ENCODE measurements around the gene AIPL1.

AIPL1 gene

DNA sequence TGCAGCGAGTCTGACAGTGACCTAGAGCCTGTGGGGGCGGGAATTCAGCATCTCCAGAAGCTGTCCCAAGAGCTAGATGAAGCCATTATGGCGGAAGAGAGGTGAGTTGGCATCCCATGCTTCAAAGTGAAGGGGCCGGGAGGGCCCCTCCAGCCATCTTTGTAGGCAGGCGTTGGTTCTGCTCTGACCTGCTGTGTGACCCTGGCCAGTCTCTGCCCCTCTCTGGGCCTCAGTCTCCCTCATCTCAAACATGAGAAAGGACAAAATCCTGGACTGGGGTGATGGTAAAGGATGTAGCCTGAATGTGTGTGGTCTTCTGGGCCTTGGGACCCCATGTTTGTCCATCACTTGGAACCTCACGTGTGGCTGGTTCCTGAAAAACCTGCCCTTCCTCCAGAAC is 14.4 kb upstream of the AIPL1 start:
- no peak for DNase-seq (ENCODE audit: low read depth)

DNA sequence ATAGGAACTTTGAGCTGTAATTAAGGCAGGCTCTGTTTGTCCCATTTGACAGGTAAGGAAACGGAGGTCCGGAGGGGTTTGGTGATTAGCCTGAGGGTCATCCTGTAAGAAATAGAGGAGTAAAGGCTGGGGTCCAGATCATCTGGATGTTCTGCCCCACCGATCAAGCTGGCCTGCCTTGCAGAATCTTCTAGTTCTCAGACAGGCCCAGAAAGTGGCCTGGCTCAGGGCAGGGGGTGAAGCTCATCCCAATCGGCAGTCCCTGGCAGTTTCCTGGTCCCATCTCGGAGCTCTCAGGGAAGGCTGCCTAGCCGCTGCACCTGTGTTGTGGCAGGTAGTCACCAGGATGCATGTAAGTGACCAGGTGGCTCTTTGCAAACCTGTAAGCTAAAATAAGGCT is 13.6 kb upstream of the AIPL1 start:
- DNase-seq (ENCODE audit: low read depth) = no peak

DNA sequence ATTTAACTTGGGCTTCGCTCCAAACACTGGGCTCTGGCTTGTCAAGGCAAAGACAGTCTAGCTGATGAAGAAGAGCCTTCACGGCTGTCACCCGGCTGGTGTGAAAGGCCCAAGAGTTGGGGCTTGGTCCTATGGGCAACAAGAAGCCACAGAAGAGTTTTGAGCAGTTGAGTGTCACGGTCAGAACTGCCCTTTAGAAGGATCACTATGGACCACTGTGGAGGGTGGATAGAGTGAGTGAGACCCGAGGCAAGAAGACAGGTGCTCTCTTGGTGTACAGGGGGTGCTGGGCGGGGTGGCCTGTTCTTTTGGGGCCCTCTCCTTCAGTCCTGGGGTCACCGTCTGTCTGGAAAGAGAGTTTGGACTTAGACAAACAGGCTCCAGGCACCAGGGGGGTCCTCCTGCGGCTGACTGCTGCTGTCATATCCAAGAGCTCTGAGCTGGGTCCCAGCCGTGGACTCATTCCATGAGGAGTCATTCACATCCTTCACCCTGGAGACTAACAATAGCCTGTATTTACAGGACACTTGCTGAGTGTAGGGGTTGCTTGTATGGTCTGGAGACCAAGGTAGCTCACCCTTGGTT is 11.7 kb upstream of the AIPL1 start:
- no peak for DNase-seq (ENCODE audit: low read depth)

DNA sequence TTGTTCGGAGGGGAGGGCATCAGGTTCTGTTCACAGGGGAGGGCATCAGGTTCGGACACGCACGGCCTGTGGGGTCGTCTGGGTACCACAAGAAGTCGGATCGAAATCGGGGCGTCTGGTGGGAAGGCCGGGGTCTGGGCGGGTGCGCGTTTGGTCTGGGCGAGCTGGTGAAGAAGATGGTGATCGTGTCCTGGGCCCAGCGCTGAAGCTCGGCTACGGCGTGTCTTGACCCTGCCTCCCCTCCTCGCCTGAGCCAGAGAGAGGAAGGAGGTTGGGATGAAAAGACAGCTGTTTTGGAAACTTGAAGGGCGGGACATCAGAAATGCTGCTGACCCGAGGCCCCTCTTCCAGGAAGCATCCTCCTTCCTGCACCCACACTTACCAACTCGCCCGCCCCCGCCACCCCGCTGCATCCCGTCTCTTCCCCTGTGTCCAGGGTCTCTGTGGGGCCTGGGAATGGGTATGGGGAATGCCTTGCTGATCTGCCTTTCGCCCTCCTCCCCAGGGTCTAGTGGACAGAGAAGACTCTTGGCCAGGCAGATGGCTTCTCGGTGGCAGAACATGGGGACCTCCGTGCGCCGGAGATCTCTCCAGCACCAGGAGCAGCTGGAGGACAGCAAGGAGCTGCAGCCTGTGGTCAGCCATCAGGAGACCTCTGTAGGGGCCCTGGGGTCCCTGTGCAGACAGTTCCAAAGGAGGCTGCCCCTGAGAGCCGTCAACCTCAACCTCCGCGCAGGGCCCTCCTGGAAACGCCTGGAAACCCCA is 9.8 kb upstream of the AIPL1 start:
- DNase-seq (ENCODE audit: low read depth) = no peak

DNA sequence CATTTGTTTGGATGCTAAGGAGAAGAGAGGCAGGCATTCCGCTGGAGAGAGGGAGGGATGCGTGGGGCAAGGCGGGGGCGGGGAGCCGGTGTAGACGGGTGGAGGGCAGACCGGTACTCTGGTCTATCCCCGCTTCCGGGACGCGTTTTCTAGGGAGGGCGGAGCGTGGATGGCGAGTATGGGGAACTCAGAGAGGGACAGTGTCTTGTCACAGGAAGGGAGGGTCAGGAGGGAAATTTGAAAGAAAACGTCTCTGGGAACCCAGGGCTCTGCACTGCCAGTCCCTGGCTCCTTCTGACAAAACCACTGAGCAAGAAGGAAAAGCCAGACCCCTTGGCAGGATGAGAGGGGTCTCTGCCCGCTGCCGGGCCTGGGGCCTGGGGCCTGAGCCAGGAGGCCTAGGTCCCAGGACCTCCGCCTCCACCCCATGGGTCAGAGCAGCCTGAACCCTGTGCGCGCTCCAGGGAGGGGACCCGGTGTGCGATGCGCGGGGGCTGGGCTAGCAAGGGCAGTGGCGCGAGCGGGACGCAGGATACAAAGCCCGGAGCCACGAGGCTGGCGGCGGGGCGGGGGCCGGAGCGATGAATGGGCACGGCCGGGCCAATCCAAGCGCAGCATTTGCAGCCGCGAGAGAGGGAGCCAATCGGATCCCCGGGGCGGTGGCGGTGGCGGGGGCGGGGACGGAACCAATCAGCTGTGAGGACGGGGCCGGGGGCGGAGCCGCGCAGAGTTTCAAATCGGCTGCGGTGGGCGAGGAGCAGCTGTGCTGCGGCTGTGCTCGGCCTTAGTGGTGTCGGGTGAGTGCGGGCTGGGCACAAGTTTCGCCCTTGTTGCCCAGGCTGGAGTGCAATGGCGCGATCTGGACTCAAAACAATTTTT is 9.0 kb upstream of the AIPL1 start, which contains the start of gene PIMREG:
Gene PIMREG, plus strand, starts transcription at position 764 of the 879 bp plus-strand sequence. CDS start 656 bp downstream, outside the sequence.
- DNase-seq (ENCODE audit: low read depth) = peak; percentile 91

DNA sequence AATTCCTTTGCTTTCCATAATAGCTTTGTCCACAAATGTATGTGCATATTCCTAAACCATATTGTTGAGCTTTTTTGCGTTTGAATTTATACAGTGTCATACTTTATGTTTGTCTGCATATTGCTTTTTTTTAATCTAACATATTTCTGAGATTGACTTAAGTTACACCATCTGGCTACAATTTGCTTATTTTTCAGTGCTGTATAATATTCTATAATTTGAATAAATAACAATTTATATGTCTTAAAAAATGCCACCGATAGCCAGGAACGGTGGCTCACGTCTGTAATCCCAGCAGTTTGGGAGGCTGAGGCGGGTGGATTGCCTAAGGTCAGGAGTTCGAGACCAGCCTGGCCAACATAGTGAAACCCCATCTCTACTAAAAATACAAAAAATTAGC is 7.9 kb upstream of the AIPL1 start:
- DNase-seq (ENCODE audit: low read depth) = no peak

DNA sequence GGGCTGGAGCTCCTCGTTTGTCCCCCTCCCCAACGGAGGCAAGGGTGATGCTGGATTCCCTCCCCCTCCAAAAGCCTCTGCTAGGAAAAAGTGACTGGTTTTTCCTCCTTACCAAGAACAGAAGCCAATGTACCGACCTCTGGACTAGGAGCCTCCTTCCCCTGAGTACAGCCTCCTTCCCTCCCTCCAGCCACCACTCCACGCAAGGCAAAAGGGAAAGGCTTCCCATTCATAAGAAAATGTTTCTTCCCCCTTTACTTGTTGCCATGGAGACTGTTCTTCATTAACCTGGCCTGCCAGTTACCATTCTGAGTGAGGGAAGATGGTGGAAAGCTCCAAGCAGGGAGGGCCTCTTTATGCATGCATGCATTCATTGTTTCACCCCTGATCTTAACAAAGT is 5.0 kb upstream of the AIPL1 start:
- no peak for DNase-seq (ENCODE audit: low read depth)

DNA sequence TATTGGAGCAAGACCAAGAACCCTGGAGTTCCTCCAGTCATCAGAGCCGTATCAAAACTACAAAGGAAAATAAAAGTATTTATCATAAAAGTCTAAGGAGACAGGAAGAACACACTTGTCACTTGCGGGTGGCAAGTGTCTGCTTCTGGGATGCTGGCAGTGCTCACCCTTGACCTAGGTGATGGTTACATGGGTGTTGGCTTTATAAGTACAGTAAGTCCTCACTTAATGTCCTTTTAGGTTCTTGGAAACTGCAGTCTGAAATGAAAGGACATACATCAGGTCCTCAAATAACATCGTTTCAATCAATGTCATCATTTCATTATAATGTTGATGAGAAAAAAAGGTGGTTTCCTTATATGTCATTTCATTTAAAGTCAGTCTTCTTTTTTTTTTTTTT is 3.0 kb upstream of the AIPL1 start:
- no peak for DNase-seq (ENCODE audit: low read depth)

DNA sequence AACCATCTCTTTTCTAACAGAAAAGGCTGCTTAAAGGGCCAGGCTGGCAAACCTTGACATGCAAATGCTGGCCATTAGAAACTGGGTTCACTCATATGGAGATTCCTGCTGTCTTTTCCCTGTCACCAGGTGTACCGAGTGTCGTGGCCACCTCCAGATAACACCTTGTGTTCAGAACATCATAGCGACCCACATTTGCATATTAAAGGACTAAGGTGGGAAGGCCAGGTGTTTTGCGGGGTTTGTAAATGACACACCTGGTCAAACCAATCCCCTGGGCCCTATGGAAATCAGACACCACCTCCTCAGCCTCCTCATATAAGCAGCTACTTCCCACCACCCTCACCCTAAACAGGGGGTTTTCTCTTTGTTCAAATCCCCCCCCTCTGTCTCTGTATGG is 2.5 kb upstream of the AIPL1 start:
- no peak for DNase-seq (ENCODE audit: low read depth)

DNA sequence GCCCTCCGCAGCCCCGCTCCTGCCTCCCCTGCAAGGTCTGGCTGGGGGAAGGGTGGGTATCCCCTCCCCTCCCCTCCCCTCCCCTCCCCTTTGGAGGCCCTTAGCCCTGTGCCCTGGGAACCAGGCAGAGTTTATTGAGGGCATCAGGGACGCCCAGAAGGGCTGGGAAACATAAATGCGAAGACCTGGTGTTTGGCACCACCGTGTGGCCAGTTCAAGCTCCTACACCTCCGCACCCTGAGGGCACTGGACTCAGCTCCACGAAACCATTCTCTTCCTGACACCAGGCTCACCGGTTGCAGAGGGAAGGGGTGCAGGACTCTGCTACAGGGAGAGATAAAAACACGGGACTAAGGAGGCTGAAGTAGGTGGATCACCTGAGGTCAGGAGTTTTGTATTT is 1.0 kb upstream of the AIPL1 start:
- peak; percentile 30 for DNase-seq (ENCODE audit: low read depth)

DNA sequence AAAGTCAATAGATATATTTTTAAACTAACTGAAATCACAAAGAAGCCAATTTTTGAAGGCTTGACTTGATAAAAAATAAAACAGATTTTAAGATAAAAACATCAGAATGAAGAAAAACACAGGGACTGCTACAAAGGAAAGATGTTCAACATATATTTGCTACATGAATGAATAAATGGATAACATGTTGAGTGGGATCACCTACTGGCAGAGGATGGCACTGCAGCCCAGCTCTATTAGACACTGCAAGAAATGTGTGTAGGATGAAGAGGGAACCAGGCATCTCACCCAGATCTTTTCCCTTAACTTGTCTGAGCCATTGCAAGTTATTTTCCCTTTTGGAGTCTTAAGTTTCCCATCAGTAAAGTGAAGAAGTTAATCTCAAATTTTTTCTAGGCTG is 4.2 kb downstream of the AIPL1 start:
- DNase-seq (ENCODE audit: low read depth) = no peak

DNA sequence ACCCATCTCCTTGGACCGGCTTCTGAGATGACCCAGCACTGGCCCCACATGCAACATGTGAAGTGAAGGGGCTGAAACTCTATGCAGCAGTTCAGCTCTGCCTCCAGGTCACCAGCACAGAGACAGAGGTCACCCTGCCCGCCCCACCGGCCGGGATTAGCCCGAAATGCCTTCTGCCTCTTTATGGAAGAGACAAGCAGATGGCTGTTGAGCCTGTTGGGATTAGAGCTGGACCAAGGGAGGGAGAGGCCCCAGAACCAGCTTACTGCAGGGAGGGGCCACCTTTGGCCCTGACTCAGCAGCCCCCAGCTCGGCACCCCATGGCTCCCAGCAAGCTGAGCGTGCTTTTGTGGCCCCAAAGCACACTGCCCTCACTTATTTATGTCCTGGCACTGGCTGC is 5.7 kb downstream of the AIPL1 start:
- no peak for DNase-seq (ENCODE audit: low read depth)

DNA sequence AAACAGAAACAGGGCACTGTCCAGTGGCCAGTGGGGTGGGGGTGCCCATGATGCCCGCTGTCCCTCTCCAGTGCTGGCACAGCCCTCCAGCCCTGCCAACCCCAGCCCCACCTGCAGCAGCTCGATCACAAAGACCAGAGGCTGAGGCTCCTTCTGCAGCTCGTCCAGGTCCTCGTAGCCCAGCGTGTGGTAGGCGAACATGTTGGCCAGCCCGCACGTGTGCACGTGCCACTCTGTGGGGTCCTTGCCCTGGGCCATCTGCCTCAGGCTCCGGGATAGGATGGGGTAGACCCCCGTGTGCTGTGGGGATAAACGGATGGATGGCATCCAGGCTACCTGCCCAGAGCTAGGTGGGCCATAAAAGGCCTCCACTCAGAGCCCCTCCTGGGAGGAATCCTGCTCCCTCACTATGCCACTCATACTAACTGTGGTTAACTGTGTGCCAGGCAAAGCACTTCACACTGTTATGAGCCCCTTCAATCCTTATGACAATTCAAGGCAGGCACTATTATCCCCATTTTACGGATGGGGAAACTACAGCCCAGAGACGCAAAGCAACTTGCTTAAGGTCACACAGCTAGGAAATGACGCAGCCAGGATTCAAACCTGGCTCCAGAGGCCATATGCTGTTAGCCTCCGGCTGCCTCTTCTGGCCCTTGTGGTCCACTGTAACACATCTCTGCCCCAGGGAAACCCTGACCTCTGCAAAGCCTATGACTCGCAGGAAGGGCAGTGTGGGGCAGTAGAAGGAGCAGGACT is 6.5 kb downstream of the AIPL1 start:
- DNase-seq (ENCODE audit: low read depth) = no peak

DNA sequence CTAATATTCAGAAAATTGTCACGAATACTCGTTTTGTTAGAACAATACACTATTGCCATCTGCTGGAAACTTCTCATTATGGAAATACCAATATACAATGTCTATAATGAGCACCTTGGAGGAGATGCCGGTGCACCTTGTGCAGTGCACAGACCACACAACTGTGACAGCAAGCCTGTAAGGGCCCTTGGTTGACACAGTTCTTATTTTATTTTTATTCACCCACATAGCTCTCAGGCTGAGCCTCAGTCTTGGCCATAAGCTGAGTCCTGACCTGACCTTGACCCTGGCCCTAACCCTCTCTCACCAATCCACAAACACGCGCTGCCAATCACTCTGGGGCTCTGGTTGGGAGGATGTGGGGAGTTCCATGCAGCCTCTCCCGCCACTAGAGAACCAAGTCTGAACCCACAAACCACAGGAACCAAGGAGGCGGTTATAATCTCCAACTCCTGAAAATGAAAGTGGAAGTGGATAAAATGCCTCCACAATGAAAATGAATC is 7.6 kb downstream of the AIPL1 start:
- no peak for DNase-seq (ENCODE audit: low read depth)

DNA sequence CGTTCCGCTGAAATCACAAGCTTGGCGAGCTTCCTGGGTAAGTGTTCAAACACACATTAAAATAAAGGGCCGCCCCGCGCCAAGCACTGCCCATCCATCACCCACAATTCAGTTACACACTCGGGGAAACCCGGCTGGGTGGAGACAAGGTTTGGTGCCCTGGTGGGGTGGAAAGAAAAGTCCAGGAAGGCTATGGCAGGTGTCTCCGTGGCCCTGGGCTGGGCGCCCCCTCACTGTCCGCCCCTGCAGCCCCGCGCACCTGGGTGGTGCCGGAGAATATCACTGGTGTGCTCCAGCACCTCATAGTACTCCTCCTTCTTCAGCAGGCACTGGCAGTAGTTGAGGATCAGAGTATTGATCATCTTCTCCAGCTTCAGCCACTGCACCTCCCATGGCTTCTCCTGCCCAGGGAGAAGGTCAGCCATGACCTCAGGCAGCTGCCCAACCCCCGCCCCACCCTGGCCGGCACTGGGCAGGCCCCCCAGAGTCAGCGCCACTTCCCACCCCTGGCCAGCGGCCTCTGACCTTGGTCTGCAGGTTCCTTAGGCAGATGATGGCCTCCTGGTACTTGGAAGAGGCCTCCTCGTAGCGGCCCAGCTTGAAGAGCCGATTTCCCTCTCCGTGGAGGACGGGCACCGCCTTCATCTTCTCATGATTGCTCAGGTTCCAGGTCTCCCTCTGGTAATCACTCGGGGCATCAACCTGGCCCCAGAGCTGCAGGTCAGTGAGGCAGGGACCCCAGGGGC is 8.4 kb downstream of the AIPL1 start:
- no peak for DNase-seq (ENCODE audit: low read depth)

DNA sequence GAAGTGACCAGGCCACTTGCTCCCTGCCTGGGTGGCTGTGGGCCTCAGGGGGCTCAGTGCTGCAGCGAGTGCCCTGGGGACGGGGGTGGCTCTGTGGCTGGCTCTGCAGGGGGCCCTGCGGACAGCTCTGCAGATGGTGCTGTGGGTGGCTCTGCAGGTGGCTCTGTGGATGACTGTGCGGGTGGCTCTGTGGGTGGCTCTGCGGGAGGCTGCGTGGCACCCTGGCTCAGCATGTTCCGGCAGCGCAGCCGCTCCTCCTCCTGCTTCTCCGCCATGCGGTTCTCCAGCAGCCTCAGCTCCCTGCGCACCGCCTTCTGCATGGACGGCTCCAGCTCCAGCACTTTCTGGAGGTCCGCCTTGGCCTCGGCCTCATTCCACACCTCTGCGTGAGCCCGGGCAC is 9.5 kb downstream of the AIPL1 start:
- no peak for DNase-seq (ENCODE audit: low read depth)

DNA sequence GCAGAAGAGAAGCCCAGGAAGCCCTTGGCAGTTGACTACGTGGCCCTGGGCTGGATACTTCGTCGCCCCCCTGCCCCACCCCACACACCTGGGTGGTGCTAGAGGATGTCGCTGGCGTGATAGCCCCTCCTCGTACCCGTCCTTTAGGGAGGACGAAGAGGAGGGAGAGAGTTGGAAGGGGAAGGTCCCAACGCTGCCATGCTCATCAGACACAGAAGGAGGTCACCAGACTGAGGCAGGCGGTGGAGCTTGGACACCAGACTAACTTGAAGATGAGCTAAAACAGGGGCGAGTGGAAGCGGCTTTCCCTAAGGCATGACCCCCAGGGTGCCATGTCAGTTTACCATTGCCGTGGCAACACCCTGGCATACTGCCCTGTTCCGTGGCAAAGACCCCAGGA is 11.0 kb downstream of the AIPL1 start:
- no peak for DNase-seq (ENCODE audit: low read depth)

DNA sequence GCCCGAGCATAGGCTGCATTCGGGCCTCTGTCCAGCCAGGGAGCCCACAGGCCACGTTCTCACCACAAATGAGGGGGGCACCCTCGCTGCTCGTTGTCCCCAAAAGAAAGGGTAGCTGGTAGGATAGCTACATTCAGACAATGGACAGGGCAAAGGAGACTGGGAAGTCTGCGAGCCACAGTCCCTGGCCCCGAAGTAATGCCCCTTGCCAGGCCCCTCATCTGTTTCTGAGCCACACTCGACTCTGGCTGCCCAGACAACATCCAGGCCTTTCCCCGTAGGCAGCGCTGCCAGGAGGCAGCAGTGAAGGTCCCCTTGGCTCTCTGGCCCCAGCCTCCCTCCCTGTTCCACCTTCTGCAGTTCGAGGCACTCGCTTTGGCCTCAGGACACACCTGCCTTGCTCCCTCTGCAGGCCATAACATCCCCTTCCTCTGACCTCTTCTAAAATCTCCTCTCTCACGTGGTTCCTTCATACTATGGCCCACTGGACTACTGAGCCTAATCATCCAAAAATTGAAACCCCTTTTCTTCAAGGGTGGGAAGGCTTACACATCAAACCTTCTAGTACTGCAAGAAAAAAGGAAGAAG is 12.2 kb downstream of the AIPL1 start:
- DNase-seq (ENCODE audit: low read depth) = no peak

DNA sequence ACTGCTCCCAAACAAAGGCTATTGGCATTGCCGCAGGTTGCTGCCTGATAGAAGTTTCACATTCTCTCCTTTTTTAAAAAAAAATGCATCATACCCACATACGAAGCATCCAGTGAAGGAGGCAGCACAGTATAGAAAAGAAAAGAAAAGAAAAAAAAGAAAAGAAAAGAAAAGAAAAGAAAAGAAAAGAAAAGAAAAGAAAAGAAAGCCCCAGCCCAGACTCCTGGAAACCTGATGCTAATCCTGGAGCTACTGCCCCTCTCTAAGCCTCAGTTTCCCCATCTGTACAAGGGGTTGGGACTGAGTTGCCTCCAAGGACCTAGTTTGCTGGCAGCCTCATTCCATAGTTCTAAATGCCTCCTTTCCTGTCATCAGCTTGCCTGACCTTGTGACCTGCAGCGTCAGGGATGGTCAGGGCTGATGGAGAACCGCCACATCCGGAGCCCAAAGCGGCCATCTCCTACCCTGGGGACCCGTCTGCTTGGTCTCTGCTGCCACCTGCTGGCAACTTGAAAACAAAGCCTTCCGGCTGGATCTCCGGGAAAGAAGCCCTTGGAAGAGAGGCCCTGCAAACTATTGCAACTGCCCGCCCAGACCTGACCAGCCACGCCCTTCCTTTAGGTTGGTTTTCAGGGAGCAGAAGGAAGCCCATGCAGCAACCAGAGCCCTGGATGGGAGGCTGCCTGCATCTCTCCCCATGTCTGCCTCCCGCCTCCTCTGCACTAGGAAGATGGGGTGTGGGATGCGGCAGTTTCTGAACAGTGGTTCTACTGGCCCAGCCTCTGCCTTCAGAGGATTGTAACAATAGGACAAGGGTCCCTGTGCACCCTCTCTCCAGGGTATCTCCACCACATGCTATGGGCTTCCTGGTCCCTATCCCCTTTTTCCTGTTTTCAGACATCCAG is 13.0 kb downstream of the AIPL1 start:
- DNase-seq (ENCODE audit: low read depth) = peak; percentile 58

DNA sequence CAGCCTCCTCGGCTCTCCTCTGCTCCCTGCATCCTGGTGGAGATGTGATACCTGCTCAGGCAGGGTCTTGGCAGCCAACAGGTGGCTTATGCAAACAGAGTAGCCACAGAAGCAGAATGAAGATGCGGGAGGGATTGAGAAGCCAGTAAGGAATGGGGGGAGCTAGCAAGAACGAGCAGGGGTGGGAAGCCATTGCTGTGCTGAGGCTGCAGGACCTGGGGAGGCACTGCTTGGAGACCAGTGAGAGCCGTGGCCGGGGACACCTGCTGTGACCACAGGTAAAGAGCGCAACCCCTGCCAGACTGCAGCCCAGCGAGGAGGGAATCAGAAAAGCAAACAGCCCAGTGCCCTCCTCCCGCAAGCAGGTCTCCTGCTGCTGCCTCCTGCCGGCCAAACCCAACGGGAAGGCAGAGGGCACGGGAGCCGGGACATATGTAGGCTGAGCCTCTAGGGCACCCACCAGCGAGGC is 14.7 kb downstream of the AIPL1 start:
- no peak for DNase-seq (ENCODE audit: low read depth)
